Type B pancreatic cell (in vitro differentiated cells): ENCODE measurements around the gene FFAR4. TPM values are rescaled to one million over a fixed set of nuclear protein-coding genes. Genes with fewer than 3 reads are reported as not detected.

Source experiments
- DNase-seq: peaks from one replicate; pipeline ENCODE4 v3.0.0; 2021; ENCODE audit warnings: mixed read lengths; ENCODE audit not compliant: unreplicated experiment; ENCODE audit errors: extremely low spot score
- H3K27ac Mint-ChIP-seq: 2 replicates; pipeline ENCODE4 v1.8.0; 2021; ENCODE audit warnings: mild to moderate bottlenecking, mixed read lengths
- H3K27me3 Mint-ChIP-seq: 2 replicates; pipeline ENCODE4 v1.8.0; 2021; ENCODE audit warnings: mixed read lengths
- H3K36me3 Mint-ChIP-seq: 2 replicates; pipeline ENCODE4 v1.8.0; 2021; ENCODE audit warnings: mixed read lengths
- H3K4me1 Mint-ChIP-seq: one replicate; pipeline ENCODE4 v1.8.0; 2021; ENCODE audit warnings: mixed read lengths; ENCODE audit not compliant: unreplicated experiment
- H3K4me3 Mint-ChIP-seq: 2 replicates; pipeline ENCODE4 v1.8.0; 2021; ENCODE audit warnings: mild to moderate bottlenecking, mixed read lengths
- H3K9me3 Mint-ChIP-seq: 2 replicates; pipeline ENCODE4 v1.8.0; 2021; ENCODE audit warnings: mixed read lengths
- CTCF ChIP-seq: fragments of 200-600 bp; sonication (generic); conservative IDR thresholded peaks from 2 replicates; pipeline ENCODE4 v1.5.0; 2021; ENCODE audit warnings: antibody characterized with exemption, mild to moderate bottlenecking
- total RNA-seq: library from RNA; stranded (reverse); gene quantifications from 2 replicates; pipeline ENCODE4 v1.2.1, GENCODE V29; 2021; ENCODE audit warnings: low replicate concordance

FFAR4 gene
- total RNA-seq, 1 donor from 2014 or later = 0.70 TPM

GRCh38 chr10:93620925-93621324 lies 54.5 kb downstream of the FFAR4 start:
- no peak for TF ChIP-seq CTCF
- H3K36me3 Mint-ChIP-seq = no peaks in the 10 kb centered on the region
- DNase-seq = no peak
- H3K4me3 Mint-ChIP-seq = no peak overlapping the region
- H3K27ac Mint-ChIP-seq = no peak overlapping the region
- peaks cover 5% of the 10 kb centered on the region for H3K4me1 Mint-ChIP-seq
- H3K9me3 Mint-ChIP-seq = no peaks in the 10 kb centered on the region
- peaks cover 40% of the 10 kb centered on the region for H3K27me3 Mint-ChIP-seq

- Mint-ChIP-seq H3K36me3 (no peaks in the 10 kb centered on the region), H3K27ac (no peak overlapping the region), H3K27me3 (peaks cover 36% of the 10 kb centered on the region), H3K4me3 (no peak overlapping the region), H3K9me3 (no peaks in the 10 kb centered on the region), H3K4me1 (no peaks in the 10 kb centered on the region)
- TF ChIP-seq CTCF = no peak
- DNase-seq = no peak
Observed at GRCh38 chr10:93622942-93623341, 56.5 kb downstream of the FFAR4 start.

- H3K9me3 Mint-ChIP-seq = no peaks in the 10 kb centered on the region
- H3K4me1 Mint-ChIP-seq = peaks cover 5% of the 10 kb centered on the region
- no peak for DNase-seq
- TF ChIP-seq CTCF = no peak
- H3K36me3 Mint-ChIP-seq = no peaks in the 10 kb centered on the region
- no peak overlapping the region for H3K4me3 Mint-ChIP-seq
- peaks cover 10% of the 10 kb centered on the region for H3K27me3 Mint-ChIP-seq
- H3K27ac Mint-ChIP-seq = no peak overlapping the region
Observed at GRCh38 chr10:93628858-93629257, 62.4 kb downstream of the FFAR4 start.

- Mint-ChIP-seq H3K27ac (no peak overlapping the region), H3K36me3 (no peaks in the 10 kb centered on the region), H3K27me3 (peaks cover 10% of the 10 kb centered on the region), H3K9me3 (no peaks in the 10 kb centered on the region), H3K4me1 (peaks cover 5% of the 10 kb centered on the region), H3K4me3 (no peak overlapping the region)
- DNase-seq = no peak
- no peak for TF ChIP-seq CTCF
Observed at GRCh38 chr10:93629647-93630305, 63.3 kb downstream of the FFAR4 start.

GRCh38 chr10:93630625-93631557 lies 64.4 kb downstream of the FFAR4 start:
- Mint-ChIP-seq H3K36me3 (no peaks in the 10 kb centered on the region), H3K27me3 (peaks cover 5% of the 10 kb centered on the region), H3K9me3 (no peaks in the 10 kb centered on the region), H3K4me1 (peaks cover 5% of the 10 kb centered on the region), H3K4me3 (no peak overlapping the region), H3K27ac (no peak overlapping the region)
- DNase-seq = no peak
- no peak for TF ChIP-seq CTCF

Other genes starting within 250 kb of the FFAR4 start
- gene MYOF, start 84.3 kb upstream of the FFAR4 start, total RNA-seq = 49.4 and 79.8 TPM in 2 replicates
- gene CEP55, start 70.1 kb upstream of the FFAR4 start, total RNA-seq = 7.4 and 14.8 TPM in 2 replicates
- 30.3 and 54.3 TPM in 2 replicates for gene RBP4, start 34.6 kb downstream of the FFAR4 start, total RNA-seq
- gene PDE6C, start 45.9 kb downstream of the FFAR4 start, total RNA-seq = not detected in 2 replicates
- gene FRA10AC1, start 135.9 kb downstream of the FFAR4 start, total RNA-seq = 11.8 and 15.1 TPM in 2 replicates
- 0.85 and 2.2 TPM in 2 replicates for gene LGI1, start 191.3 kb downstream of the FFAR4 start, total RNA-seq